HepG2 (cell line): ENCODE data around the gene VPS37D. TPM values are rescaled to one million over a fixed set of nuclear protein-coding genes. Genes with fewer than 3 reads are reported as not detected.
A peak's percentile ranks its signal among the peaks of the same experiment; 100 is the strongest.

Experiments used
- CBFB ChIP-seq: sonication (generic); formaldehyde crosslinking; IDR thresholded peaks from 2 replicates; pipeline ENCODE4 v1.4.0; 2020; ENCODE audit warnings: missing genetic modification reagents
- HMGXB4 ChIP-seq, 2 experiments: sonication (generic) in 1 of 2; formaldehyde crosslinking in 1 of 2; IDR thresholded peaks; 2 replicates each; pipeline versions ENCODE4 v1.4.0 to v1.6.1; 2018 to 2020; ENCODE audit warnings: missing genetic modification reagents in 2 of 2, borderline replicate concordance in 1 of 2, low read depth in 1 of 2, mild to moderate bottlenecking in 1 of 2, missing biosample characterization in 1 of 2
- KAT2B ChIP-seq: fragments of 150-350 bp; IDR thresholded peaks from 2 replicates; pipeline ENCODE4 v1.6.1; 2014; ENCODE audit warnings: low read depth, low read length, borderline replicate concordance
- KLF16 ChIP-seq, 2 experiments: sonication (generic) in 1 of 2; formaldehyde crosslinking in 1 of 2; IDR thresholded peaks; 2 replicates each; pipeline versions ENCODE4 v1.6.1 to v1.8.0; 2016 to 2023; ENCODE audit warnings: missing genetic modification reagents in 2 of 2, missing compliant biosample characterization in 1 of 2
- NRL ChIP-seq: sonication (generic); formaldehyde crosslinking; IDR thresholded peaks from 2 replicates; pipeline ENCODE4 v1.5.0; 2020; ENCODE audit warnings: missing genetic modification reagents, mild to moderate bottlenecking, moderate library complexity, borderline replicate concordance
- PCBP2 ChIP-seq: fragments of 200-400 bp; formaldehyde crosslinking; optimal IDR thresholded peaks from 2 replicates; pipeline ENCODE3; 2018; ENCODE audit warnings: low read length, low read depth; ENCODE audit not compliant: poor library complexity, severe bottlenecking
- RFX3 ChIP-seq: IDR thresholded peaks from 2 replicates; pipeline ENCODE4 v1.6.1; 2016; ENCODE audit warnings: missing biosample characterization, missing genetic modification reagents
- SATB2 ChIP-seq: sonication (generic); formaldehyde crosslinking; IDR thresholded peaks from 2 replicates; pipeline ENCODE4 v1.5.0; 2020; ENCODE audit warnings: missing genetic modification reagents
- SRY ChIP-seq: sonication (generic); formaldehyde crosslinking; IDR thresholded peaks from 2 replicates; pipeline ENCODE4 v1.8.0; 2022; ENCODE audit warnings: mild to moderate bottlenecking, missing genetic modification reagents
- TFAP4 ChIP-seq: sonication (generic); IDR thresholded peaks from 2 replicates; pipeline ENCODE4 v1.6.1; 2016; ENCODE audit warnings: low read depth, borderline replicate concordance
- ZNF609 ChIP-seq: sonication (generic); formaldehyde crosslinking; IDR thresholded peaks from 2 replicates; pipeline ENCODE4 v1.4.0; 2020; ENCODE audit warnings: mild to moderate bottlenecking, missing genetic modification reagents, borderline replicate concordance
- ZNF850 ChIP-seq: sonication (generic); formaldehyde crosslinking; conservative IDR thresholded peaks from 2 replicates; pipeline ENCODE4 v1.9.0; 2021; ENCODE audit warnings: mild to moderate bottlenecking, missing genetic modification reagents
- polyA plus RNA-seq, 8 experiments: library from polyadenylated mRNA; depleted of rRNA in 3 of 8; stranded (reverse) in 7 of 8; unstranded in 1 of 8; fragments of >200 nt; fragmentation: Illumina TruSeq in 4 of 8; extraction: Trizol in 4 of 8; gene quantifications; 2 replicates each; pipeline versions ENCODE4 v1.2.1 to v1.2.3, GENCODE V29; 2011 to 2016; ENCODE audit warnings: low read depth in 4 of 8, missing spikeins in 1 of 8, mixed read lengths in 1 of 8; ENCODE audit not compliant: insufficient read depth in 1 of 8
- total RNA-seq, 5 experiments: library from RNA; depleted of rRNA; stranded (reverse); fragments of >200 nt; fragmentation: Illumina TruSeq; extraction: Trizol; gene quantifications; 2 replicates each; pipeline ENCODE4 v1.2.3, GENCODE V29; 2016; ENCODE audit warnings: low read depth in 1 of 5

Gene VPS37D
- total and polyA plus RNA-seq, 2 of the 13 experiments (the other 11 are each of a cell fraction or from before 2014, with no cell fraction given): 3.8 to 6.3 TPM

GRCh38 chr7:73622909-73623797 is 44.5 kb upstream of the VPS37D start (continued):
- TF ChIP-seq SRY (CRISPR knock-in tag): 0 out of 2 replicates have a peak, but pooled peaks have one; percentile 50
- TF ChIP-seq ZNF850: no peak
- peak; percentile 91 for TF ChIP-seq ZNF609
- peak; percentile 85; the same call in 1 of the 2 replicates for TF ChIP-seq TFAP4
- peak; percentile 51 to 59; a peak in 1 of 4 replicates for TF ChIP-seq HMGXB4 (CRISPR knock-in tag; IDR thresholded peaks at IDR 0.05; ENCODE audit: borderline replicate concordance in 1 of 2, low read depth in 1 of 2)
- TF ChIP-seq SATB2 (CRISPR knock-in tag): 0 out of 2 replicates have a peak, but pooled peaks have one; percentile 74
- no peak for TF ChIP-seq RFX3 (CRISPR knock-in tag)
- peak in 1 of 2 experiments; percentile 74; a peak in 2 of 4 replicates for TF ChIP-seq KLF16 (CRISPR knock-in tag; IDR thresholded peaks at IDR 0.05)
- peak; percentile 15 for TF ChIP-seq PCBP2
- TF ChIP-seq CBFB: peak; percentile 99
- TF ChIP-seq KAT2B: no peak
- TF ChIP-seq NRL: peak; percentile 95
